ENCODE results near the gene MYO9A.
A peak's percentile ranks its signal among the peaks of the same experiment; 100 is the strongest.

MYO9A gene

DNA sequence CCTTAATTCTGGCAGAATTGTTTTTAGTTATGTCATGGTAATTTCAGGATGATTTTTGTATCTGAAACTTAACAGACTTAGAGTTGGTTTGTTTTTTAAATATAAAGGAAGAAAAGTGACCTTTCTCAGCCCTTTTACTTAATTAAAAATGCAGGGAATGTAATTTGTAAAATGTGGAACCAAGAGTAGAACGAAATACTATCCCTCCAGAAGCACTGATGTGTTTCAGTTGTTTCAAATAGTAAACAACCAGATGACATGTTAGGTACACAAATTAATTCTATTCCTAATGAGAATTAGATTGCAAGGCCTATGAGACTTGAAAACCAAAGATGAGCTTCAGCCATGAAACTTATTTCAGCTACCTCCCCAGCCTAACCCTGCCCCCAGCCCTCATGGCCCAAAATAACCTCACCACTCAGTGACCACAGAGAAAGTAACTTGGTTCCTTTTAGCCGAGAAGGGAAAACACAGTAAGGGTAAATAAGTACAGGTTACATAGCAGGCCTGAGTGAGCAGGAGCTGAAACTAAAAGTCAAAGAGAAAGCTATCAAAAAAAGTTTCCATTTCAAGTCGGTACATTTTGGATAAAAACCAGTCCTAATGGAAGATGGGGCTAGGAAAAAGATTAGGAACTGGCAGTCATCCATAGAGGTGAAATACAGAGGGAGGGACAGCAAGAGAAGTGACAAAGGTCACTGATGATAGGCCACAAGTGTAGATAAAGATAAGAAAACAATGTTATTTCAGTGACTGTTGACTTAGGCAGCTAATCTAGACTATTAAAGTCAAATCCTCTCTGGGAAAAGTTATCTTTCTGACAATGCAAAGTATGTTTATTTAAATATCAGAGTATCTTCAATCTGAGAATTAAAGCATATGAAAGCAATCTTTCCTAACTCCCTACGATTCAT, 23.5 kb upstream of the MYO9A start:
- Histone ChIP-seq H3K4me1 (ENCODE audit: control insufficient read depth, low read depth, low read length) (no peaks in the 10 kb centered on the region), H3K23ac (ENCODE audit: low read length) (no peak overlapping the region), H3K18ac (ENCODE audit: low read length) (no peak overlapping the region), H3K27me3 (ENCODE audit: insufficient read depth, low read length, poor library complexity) (no peaks in the 10 kb centered on the region), H2AK5ac (ENCODE audit: low read length) (no peak overlapping the region), H3K56ac (ENCODE audit: low read length) (no peak overlapping the region), H2BK120ac (ENCODE audit: low read depth, low read length) (no peak overlapping the region), H3K4ac (ENCODE audit: low read depth, low read length) (no peak overlapping the region), H2BK5ac (ENCODE audit: low read length) (no peak overlapping the region), H3K9ac (ENCODE audit: low read length) (no peak overlapping the region), H4K8ac (ENCODE audit: low read depth, low read length) (no peak overlapping the region), H3K79me2 (ENCODE audit: control insufficient read depth, insufficient read depth, low read length) (no peaks in the 10 kb centered on the region), H3K4me2 (ENCODE audit: low read length) (no peak overlapping the region), H3K79me1 (ENCODE audit: low read length) (no peaks in the 10 kb centered on the region), H3K4me3 (ENCODE audit: low read length) (no peak overlapping the region), H4K5ac (ENCODE audit: low read length) (no peak overlapping the region), H2BK15ac (replicated peaks; ENCODE audit: low read depth) (no peak overlapping the region), H3K36me3 (ENCODE audit: control insufficient read depth, insufficient read depth, low read length) (no peaks in the 10 kb centered on the region), H3K27ac (ENCODE audit: low read depth, low read length) (no peak overlapping the region)
- no CpG with 5 or more reads among the region's 4 CpGs for WGBS (ENCODE audit: extremely low coverage, insufficient coverage, low lambda C conversion rate)
- peak; percentile 49 for DNase-seq

DNA sequence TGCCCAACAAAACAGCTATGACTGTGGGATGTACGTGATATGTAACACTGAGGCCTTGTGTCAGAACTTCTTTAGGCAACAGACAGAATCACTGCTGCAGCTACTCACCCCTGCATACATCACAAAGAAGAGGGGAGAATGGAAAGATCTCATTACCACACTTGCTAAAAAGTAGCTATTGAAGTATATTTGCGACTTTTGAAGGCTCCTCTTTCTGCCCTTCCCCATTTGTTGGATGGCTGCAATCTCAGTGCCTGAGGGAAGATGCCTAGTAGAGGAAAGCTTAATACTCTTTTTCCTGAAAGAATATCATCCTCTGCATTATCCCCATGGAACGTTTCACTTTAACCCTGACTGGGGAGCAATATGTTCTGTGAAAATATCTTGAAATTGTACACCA, 22.1 kb upstream of the MYO9A start:
- H3K18ac ChIP-seq (ENCODE audit: low read length): no peak overlapping the region
- H3K9ac ChIP-seq (ENCODE audit: low read length): no peak overlapping the region
- H3K23ac ChIP-seq (ENCODE audit: low read length): no peak overlapping the region
- H3K4me3 ChIP-seq (ENCODE audit: low read length): no peak overlapping the region
- no peaks in the 10 kb centered on the region for H3K4me1 ChIP-seq (ENCODE audit: control insufficient read depth, low read depth, low read length)
- H3K4ac ChIP-seq (ENCODE audit: low read depth, low read length): no peak overlapping the region
- no peak overlapping the region for H2AK5ac ChIP-seq (ENCODE audit: low read length)
- no peak for DNase-seq
- H2BK5ac ChIP-seq (ENCODE audit: low read length): no peak overlapping the region
- H3K79me1 ChIP-seq (ENCODE audit: low read length): no peaks in the 10 kb centered on the region
- H3K36me3 ChIP-seq (ENCODE audit: control insufficient read depth, insufficient read depth, low read length): no peaks in the 10 kb centered on the region
- H3K4me2 ChIP-seq (ENCODE audit: low read length): no peak overlapping the region
- H3K56ac ChIP-seq (ENCODE audit: low read length): no peak overlapping the region
- H3K79me2 ChIP-seq (ENCODE audit: control insufficient read depth, insufficient read depth, low read length): no peaks in the 10 kb centered on the region
- no peak overlapping the region for H4K8ac ChIP-seq (ENCODE audit: low read depth, low read length)
- H3K27ac ChIP-seq (ENCODE audit: low read depth, low read length): no peak overlapping the region
- H3K27me3 ChIP-seq (ENCODE audit: insufficient read depth, low read length, poor library complexity): no peaks in the 10 kb centered on the region
- H4K5ac ChIP-seq (ENCODE audit: low read length): no peak overlapping the region
- no CpG with 5 or more reads among the region's 3 CpGs for WGBS (ENCODE audit: extremely low coverage, insufficient coverage, low lambda C conversion rate)
- no peak overlapping the region for H2BK15ac ChIP-seq (replicated peaks; ENCODE audit: low read depth)
- H2BK120ac ChIP-seq (ENCODE audit: low read depth, low read length): no peak overlapping the region

DNA sequence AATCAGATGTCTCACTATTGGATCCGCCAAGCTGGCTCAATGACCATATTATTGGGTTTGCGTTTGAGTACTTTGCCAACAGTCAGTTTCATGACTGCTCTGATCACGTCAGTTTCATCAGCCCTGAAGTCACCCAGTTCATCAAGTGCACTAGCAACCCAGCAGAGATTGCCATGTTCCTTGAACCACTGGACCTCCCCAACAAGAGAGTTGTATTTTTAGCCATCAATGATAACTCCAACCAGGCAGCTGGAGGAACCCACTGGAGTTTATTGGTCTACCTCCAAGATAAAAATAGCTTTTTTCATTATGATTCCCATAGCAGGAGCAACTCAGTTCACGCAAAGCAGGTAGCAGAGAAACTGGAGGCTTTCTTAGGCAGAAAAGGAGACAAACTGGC, 21.7 kb upstream of the MYO9A start:
- Histone ChIP-seq H3K9ac (ENCODE audit: low read length) (no peak overlapping the region), H3K56ac (ENCODE audit: low read length) (no peak overlapping the region), H3K36me3 (ENCODE audit: control insufficient read depth, insufficient read depth, low read length) (no peaks in the 10 kb centered on the region), H3K27ac (ENCODE audit: low read depth, low read length) (no peak overlapping the region), H2BK15ac (replicated peaks; ENCODE audit: low read depth) (no peak overlapping the region), H3K79me1 (ENCODE audit: low read length) (no peaks in the 10 kb centered on the region), H4K5ac (ENCODE audit: low read length) (no peak overlapping the region), H2BK5ac (ENCODE audit: low read length) (no peak overlapping the region), H2BK120ac (ENCODE audit: low read depth, low read length) (no peak overlapping the region), H3K18ac (ENCODE audit: low read length) (no peak overlapping the region), H3K4ac (ENCODE audit: low read depth, low read length) (no peak overlapping the region), H3K4me2 (ENCODE audit: low read length) (no peak overlapping the region), H3K23ac (ENCODE audit: low read length) (no peak overlapping the region), H3K27me3 (ENCODE audit: insufficient read depth, low read length, poor library complexity) (no peaks in the 10 kb centered on the region), H3K79me2 (ENCODE audit: control insufficient read depth, insufficient read depth, low read length) (no peaks in the 10 kb centered on the region), H2AK5ac (ENCODE audit: low read length) (no peak overlapping the region), H3K4me1 (ENCODE audit: control insufficient read depth, low read depth, low read length) (no peaks in the 10 kb centered on the region), H3K4me3 (ENCODE audit: low read length) (no peak overlapping the region), H4K8ac (ENCODE audit: low read depth, low read length) (no peak overlapping the region)
- no CpG with 5 or more reads among the region's 4 CpGs for WGBS (ENCODE audit: extremely low coverage, insufficient coverage, low lambda C conversion rate)
- DNase-seq: no peak

DNA sequence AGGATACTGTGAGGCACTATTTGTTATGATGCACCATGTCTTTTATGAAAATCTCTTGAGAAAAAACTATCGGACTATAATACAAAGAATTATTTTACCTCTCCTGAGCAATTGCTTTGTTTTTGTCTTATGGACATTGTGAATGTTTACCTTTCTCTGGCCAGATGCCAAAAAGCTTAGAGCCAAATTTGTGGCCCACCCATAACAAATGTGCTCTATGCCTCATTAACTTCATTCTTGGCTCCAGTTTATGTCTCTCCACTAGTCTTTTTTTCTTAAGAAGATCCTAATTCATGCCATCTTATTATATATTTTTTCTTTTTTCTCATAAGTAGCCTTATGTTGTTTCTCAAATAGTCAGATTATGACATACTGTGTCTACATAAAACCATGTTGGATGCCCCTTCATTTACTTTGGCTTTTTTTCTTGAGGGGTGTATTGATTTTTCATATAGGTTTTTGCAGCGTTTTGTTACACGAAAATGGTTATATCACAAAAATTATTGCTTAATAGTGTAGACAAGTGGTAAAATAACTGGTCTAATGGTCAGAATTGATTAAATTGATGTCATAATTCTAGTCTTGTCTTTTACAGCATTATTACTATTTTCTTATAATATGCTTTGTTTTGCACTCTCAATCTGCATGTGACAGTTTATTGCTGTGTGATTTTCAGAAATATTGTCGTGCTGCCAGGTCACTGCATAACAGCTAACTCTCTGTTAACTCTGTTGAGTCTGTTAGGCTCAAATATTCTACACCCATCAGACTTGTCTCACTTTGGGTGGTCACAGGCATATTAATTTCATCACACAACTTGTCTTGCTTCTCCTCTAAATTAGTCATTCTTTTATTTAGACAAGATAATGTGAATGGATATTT, 18.5 kb upstream of the MYO9A start:
- H2BK5ac ChIP-seq (ENCODE audit: low read length): no peak overlapping the region
- H3K4me3 ChIP-seq (ENCODE audit: low read length): no peak overlapping the region
- no peak overlapping the region for H4K5ac ChIP-seq (ENCODE audit: low read length)
- no peak overlapping the region for H3K18ac ChIP-seq (ENCODE audit: low read length)
- H3K9ac ChIP-seq (ENCODE audit: low read length): no peak overlapping the region
- no peak for DNase-seq
- no peak overlapping the region for H3K27ac ChIP-seq (ENCODE audit: low read depth, low read length)
- WGBS (ENCODE audit: extremely low coverage, insufficient coverage, low lambda C conversion rate): no CpG with 5 or more reads among the region's 4 CpGs
- no peaks in the 10 kb centered on the region for H3K27me3 ChIP-seq (ENCODE audit: insufficient read depth, low read length, poor library complexity)
- no peak overlapping the region for H3K23ac ChIP-seq (ENCODE audit: low read length)
- H3K56ac ChIP-seq (ENCODE audit: low read length): no peak overlapping the region
- H3K4me1 ChIP-seq (ENCODE audit: control insufficient read depth, low read depth, low read length): no peaks in the 10 kb centered on the region
- no peak overlapping the region for H3K4me2 ChIP-seq (ENCODE audit: low read length)
- H3K4ac ChIP-seq (ENCODE audit: low read depth, low read length): no peak overlapping the region
- no peaks in the 10 kb centered on the region for H3K79me1 ChIP-seq (ENCODE audit: low read length)
- H3K79me2 ChIP-seq (ENCODE audit: control insufficient read depth, insufficient read depth, low read length): no peaks in the 10 kb centered on the region
- H2BK120ac ChIP-seq (ENCODE audit: low read depth, low read length): no peak overlapping the region
- no peak overlapping the region for H2AK5ac ChIP-seq (ENCODE audit: low read length)
- H3K36me3 ChIP-seq (ENCODE audit: control insufficient read depth, insufficient read depth, low read length): no peaks in the 10 kb centered on the region
- no peak overlapping the region for H2BK15ac ChIP-seq (replicated peaks; ENCODE audit: low read depth)
- H4K8ac ChIP-seq (ENCODE audit: low read depth, low read length): no peak overlapping the region

DNA sequence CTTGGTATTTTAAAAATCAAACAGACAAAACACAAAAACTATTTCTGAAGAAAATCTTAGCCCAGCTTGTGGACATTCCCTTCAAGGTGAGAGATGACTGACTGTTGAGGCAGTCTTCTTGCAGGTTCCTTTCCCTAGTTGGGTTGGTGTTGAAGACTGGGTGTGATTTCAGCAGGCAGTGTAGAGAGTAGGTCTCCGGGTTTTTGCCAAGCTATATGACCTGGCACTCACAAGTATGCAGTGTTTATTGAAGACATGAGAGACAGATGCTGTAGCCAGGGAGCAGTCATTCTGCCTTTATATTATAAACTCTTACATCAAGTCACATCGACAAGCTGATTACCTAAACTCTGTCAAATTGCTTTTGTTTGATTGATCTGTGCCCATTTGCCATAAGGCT, 17.8 kb upstream of the MYO9A start:
- Histone ChIP-seq H3K4me2 (ENCODE audit: low read length) (no peak overlapping the region), H3K9ac (ENCODE audit: low read length) (no peak overlapping the region), H3K79me1 (ENCODE audit: low read length) (no peaks in the 10 kb centered on the region), H3K4ac (ENCODE audit: low read depth, low read length) (no peak overlapping the region), H3K27me3 (ENCODE audit: insufficient read depth, low read length, poor library complexity) (no peaks in the 10 kb centered on the region), H3K27ac (ENCODE audit: low read depth, low read length) (no peak overlapping the region), H3K4me3 (ENCODE audit: low read length) (no peak overlapping the region), H2BK120ac (ENCODE audit: low read depth, low read length) (no peak overlapping the region), H3K79me2 (ENCODE audit: control insufficient read depth, insufficient read depth, low read length) (no peaks in the 10 kb centered on the region), H3K23ac (ENCODE audit: low read length) (no peak overlapping the region), H3K18ac (ENCODE audit: low read length) (no peak overlapping the region), H2BK5ac (ENCODE audit: low read length) (no peak overlapping the region), H3K4me1 (ENCODE audit: control insufficient read depth, low read depth, low read length) (no peaks in the 10 kb centered on the region), H2AK5ac (ENCODE audit: low read length) (no peak overlapping the region), H2BK15ac (replicated peaks; ENCODE audit: low read depth) (no peak overlapping the region), H4K8ac (ENCODE audit: low read depth, low read length) (no peak overlapping the region), H4K5ac (ENCODE audit: low read length) (no peak overlapping the region), H3K36me3 (ENCODE audit: control insufficient read depth, insufficient read depth, low read length) (no peaks in the 10 kb centered on the region), H3K56ac (ENCODE audit: low read length) (no peak overlapping the region)
- WGBS (ENCODE audit: extremely low coverage, insufficient coverage, low lambda C conversion rate): no CpG with 5 or more reads among the region's 2 CpGs
- no peak for DNase-seq

All from mesendoderm (in vitro differentiated cells).